GM18526 (cell line): ENCODE data around the gene ASCC3.

Experiments used
- POLR2A ChIP-seq: IDR thresholded peaks from 3 replicates; pipeline ENCODE4 v1.6.1; 2011; ENCODE audit not compliant: insufficient read length; ENCODE audit errors: extremely low read depth

ASCC3 gene

DNA sequence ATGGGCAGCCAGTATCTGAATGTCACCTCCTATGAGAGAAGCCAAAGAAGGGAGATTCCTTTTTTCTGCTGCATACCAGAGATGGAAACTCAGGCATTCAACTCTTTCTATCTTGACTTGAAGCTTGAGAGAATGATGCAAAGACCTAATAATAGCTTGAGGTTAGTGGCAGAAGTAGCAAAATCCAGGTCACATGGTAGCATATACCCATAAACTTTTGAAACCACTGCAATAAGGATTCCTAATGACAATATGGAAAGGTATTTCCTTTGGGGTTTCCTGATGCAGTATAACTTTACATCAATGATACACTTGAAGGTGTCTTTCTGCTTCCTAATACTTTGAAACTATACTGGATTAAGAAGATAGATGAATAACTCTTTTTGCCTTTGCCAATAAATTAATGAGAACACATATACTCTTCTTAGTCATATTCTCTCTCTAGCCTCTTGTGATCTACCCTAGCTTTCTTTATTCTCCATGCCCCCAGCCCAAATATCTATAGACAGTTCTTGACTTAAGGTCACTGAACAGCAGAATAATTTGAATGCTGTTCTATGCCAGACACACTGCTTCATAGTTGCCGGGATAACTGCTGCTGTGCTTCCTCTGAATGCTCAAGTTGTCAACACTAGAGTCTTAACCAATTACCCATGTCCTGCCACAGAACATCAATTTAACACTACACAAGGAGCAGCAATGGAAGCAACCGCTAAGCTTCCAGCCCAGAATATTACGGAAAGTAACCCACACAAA is 260.9 kb downstream of the ASCC3 start:
- TF ChIP-seq POLR2A: no peak

DNA sequence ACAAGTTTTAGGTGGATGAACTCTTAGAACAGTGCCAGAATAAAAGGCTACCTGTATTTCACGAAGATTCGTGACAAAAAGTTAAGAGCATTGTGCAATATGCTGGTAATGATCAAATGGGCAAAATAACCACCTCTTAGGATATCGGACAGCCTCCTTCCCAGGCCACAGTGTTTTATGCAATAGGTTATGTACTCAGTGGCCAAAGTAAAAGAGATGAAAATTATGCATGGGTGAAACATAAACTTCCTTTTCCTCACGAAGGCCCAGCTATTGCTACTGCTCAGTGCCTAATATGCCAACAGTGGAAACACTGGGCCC is 262.8 kb downstream of the ASCC3 start:
- TF ChIP-seq POLR2A: no peak

DNA sequence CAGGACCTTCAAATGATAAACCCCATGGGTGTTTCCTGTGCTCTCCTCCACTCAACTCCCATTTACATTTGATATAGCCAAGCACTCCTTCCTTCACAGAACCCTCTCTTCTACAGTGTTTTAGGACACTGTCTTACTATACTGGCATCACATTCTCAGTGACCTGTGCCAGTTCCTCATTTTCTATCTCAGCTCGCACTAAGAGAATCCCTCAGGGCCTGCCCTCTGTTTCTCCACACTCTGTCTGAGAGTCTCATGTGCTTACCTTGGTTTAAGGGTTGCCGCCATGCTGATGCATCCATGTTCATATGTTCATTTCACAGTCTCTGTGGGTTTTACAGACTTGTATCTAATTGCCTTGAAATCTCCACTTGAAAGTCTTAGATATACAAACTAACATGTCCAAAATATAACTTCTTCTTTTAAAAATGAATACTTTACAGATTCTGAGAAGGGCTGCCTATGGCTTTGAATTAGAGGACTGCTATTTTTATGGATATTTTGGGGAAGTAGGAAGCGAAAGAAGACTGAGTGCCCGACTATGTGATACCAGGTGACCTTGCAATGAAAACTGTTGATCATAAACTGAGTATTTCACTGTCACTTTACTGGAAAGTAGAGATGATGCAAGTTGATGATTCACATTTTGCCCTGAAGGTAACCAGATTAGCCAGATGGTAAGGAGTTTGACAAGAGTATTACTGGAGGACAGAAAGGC is 263.3 kb downstream of the ASCC3 start:
- TF ChIP-seq POLR2A: no peak

DNA sequence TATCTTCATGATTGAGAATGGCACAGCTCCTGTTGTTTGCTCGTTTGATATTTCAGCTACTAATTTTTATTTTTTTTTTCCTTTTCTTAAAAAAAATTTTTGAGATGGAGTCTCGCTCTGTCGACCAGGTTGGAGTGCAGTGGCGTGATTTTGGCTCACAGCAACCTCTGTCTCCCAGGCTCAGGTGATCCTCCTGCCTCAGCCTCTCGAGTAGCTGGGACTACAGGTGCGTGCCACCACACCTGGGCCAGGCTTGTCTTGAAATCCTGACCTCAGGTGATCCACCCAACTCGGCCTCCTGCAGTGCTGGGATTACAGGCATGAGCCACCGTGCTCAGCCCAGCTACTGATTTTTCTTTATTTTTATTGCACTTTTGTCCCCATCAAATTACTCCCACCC is 266.2 kb downstream of the ASCC3 start:
- no peak for TF ChIP-seq POLR2A

DNA sequence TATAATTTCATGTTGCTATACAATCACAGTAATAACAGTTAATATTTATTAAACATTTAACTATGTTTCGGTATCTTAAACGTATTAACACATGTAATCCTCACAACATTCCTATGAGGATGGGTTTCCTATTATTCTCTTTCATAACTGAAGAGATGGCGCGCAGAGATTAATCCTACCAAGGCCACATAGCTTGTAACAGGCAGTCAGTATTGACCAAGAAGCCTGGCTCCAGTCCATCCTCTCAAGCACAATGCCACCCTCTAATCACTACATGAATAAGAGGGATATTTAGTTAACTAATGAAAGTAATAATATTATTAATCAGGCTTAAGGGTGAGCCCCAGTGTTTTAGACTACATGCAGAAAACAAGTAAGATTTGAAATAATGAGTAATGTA is 266.7 kb downstream of the ASCC3 start:
- no peak for TF ChIP-seq POLR2A

DNA sequence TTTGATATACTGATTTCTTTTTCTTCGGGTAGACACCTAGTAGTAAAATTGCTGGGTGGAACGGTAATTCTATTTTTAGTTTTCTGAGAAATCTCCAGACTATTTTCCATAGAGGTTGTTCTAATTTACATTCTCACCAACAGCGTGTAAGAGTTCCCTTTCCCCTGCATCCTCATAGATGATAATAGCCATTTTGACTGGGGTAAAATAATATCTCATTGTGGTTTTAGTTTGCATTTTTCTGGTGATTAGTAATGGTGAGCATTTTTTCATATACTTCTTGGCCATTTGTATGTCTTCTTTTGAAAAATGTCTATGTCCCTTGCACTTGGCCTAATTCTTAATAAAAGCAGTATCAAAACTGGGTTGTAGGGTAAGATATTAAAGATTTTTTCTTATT is 267.5 kb downstream of the ASCC3 start:
- no peak for TF ChIP-seq POLR2A

DNA sequence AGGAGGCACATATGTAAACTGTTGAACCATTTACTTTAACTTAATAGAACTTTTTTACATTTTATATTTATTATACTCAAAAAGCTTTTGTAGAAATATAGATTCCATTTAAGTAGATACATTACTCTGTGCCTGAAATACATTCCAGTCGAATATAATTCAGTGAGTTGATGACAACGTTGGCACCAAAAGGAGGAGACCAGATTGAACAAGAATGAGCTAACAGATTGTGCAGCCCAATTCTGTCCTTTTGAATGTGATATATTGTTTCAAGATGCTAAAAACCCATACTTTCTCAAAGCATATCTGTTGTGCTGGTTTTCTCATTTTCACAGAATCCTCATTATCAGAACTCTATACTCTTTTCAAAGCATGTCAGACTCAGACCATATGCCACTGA is 269.0 kb downstream of the ASCC3 start:
- no peak for TF ChIP-seq POLR2A

DNA sequence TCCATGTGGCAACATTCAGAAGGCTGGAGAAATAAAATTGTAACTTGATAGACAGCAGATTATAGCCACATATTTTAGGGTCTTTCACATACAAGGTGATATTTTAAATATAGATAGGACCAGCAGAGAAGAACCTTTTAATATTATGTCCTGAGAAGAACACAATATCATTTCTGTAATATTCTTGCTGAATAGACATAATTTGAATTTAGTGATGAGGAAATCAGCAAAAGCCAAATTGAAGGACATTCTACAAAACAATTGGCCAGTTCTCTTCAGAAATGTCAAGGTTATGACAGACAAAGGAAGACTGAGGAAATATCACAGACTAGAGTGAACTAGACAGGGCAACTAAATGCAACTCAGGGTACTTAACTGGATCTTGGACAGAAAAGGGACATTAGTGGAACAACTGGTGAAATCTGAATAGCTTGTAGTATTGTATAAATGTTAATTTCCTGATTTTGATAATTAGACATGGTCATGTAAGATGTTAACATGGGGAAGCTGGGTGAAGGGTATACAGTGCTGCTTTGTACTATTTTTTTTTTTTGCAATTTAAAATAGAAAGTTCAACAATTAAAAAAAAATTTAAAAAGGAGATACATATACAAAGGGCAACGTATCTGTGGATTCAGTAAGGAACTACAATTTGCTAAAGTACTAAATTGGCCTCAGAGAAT is 281.9 kb downstream of the ASCC3 start:
- TF ChIP-seq POLR2A: no peak

DNA sequence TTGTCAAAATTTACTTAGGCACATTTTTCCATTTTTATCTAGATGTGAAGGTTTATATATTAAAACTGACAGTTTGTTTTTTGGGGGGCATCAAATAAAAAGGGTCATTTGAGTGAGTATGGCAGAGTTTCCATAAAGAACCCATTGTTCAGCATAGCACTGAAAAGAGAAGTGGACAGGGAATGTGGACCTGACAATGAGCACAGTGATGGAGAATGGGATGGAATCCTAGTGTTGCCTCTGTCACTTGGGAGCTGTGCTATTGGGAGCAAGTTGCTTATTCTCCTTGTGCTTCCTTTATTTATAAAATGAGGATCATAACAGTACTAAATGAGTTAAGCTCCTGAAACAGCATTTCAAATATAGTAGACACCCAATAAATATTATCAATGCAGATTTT is 285.7 kb downstream of the ASCC3 start:
- TF ChIP-seq POLR2A: no peak

DNA sequence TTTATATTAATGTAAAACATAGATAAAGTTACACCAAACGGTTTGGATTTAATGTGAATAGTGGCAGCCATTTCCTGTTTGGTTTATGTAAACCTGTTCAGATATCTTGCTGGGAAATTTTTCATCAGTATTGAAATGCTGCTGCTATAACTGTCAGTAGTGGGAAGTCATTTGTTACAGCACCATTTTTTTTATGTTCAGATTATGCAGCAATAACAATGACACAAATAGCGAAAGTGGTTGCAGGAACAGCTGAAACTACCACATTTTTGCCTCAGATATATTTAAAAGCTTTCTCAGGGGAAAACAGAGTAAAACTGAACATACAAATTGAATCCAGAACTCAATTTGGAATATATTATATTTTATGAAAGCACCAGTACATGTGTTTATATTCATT is 287.6 kb downstream of the ASCC3 start:
- no peak for TF ChIP-seq POLR2A

DNA sequence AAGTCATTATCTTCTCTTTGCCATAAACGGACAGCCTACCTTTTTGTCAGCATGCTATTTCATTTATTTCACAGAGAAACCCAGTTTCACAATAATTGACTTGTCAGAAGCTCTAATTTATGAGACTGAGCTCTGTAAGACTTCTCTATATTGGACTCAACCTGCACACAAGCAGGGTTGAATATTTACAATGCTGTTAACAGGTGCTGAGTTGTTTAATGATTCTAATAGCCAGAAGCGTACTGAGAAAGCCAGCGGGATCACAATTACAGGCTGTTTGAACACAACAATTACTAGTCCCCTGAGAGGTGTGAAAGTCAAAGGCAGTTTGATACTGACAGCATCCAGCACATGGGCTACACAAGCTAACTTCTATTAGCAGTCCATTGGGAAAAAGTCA is 288.2 kb downstream of the ASCC3 start:
- no peak for TF ChIP-seq POLR2A

DNA sequence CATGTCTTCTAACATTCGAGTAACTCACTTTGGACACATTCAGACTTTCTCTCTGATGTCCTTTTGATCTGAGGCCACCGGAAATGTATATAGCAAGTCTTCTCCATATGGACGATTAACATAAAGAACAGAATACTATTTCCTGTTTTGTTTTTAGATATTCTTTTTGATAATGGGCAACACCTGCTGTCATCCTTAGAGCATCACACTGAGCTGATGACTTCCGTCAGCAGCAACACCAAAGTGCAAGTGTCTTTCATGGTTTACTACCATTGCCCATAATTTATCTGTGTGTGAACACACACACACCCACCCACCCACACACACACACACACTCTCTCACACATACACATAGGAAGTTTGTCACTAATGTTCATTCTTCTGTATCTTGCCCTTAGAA is 303.7 kb downstream of the ASCC3 start:
- TF ChIP-seq POLR2A: no peak

DNA sequence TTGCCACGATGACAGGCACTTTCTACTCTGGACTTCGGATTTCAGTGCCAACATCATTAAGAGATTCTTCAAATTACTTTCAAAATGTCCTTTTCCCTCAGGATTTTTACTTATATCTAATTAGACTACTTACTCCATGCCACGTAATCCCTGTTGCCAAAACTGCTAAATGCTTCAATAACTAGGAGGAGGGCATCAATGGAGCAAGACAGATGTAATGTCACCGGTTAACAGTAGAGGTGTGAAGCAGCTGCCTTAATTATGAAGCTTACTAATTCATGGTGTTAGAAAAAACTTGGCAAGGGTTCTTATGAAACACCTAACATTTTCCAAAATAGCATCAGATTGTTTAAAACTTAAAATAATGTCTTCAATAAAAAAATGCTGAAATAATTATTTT is 305.2 kb downstream of the ASCC3 start:
- TF ChIP-seq POLR2A: no peak

DNA sequence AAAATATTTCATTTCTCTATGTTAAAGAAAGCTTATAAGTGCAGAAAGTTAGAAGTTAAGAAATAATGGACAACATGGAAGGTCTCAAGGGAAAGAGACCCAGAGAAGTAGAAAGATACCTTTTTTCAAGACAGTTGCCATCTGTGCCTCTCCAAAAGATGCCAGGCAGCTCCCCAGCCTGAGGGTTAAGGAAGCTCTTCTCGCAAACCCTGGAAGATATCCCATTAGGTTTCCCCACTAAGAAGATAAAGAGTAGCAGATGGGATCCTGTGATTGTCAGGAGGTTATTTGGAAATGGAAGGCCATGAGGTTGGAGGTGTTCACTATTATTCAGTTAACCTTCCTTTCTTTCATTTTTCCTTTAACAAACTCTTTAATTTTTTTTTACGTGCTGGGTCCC is 306.3 kb downstream of the ASCC3 start:
- no peak for TF ChIP-seq POLR2A

DNA sequence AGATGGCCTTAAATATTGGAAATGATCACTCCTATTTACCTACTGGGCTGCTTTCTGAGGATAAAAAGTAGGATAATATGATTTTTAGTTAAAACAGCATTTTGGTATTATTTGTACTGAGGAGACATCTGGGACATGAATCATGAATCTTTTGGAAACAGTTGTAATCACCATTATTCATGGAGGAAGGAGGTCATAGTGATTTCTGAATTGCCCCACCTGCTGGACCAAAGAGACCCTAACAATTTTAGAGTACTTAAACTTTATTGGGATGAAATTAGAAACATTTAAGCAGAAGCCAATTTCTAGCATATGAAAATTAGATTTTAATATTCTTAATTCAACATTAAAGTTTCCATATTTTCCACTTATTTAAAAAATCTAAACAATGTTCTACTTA is 308.0 kb downstream of the ASCC3 start:
- no peak for TF ChIP-seq POLR2A

DNA sequence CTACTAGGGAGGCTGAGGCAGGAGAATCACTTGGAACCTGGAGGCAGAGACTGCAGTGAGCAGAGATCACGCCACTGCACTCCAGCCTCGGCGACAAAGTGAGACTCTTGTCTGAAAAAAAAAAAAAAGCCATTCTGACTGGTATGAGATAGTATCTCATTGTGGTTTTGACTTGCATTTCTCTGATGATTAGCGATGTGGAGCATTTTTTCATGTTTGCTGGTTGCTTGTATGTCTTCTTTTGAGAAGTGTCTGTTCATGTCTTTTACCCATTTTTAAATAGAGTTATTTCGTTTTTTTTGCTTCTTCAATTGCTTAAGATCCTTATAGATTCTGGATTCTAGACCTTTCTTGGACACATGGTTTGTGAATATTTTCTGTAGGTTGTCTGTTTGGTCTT is 312.9 kb downstream of the ASCC3 start:
- TF ChIP-seq POLR2A: no peak
